ENCODE results near the gene C12orf60.

Gene C12orf60

DNA sequence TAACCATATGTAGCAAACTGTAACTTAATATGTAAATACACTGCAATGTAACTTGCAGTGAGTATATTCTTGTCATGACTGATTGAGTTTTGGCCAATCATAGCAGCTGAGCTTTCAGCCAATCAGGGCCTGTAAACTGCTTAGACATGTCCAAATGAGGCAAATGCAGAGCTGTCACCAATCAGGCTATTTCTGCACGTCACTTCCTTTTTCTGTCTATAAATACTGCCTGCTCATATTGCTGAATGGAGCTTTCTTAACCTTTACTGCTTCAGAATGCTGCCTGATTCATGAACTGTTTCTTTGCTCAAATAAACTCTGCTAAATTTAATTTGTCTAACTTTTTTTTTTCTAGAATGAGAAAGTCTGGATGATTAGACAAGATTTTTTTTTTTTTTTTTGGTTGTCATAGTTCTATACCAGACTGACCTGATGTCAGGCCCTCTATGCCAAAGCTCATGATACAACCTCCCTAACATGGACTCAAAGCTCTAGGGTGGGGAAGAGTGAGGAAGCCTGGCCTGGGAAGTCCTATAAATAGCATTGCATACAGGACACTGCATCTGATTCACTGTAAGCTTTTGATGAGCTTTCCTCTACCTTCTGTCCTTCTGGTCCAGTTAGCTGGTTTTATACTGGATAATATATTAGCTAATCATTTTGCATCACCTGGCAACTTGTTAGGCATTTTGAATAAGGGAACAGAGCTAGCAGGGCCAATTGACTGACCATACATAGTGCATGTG is 70.1 kb downstream of the C12orf60 start:
- DNase-seq (ENCODE audit: low read depth) = no peak

All from activated gamma-delta T cell treated with anti-CD3 and anti-CD28 coated beads, Interleukin-2, amount 50 U/mL, for 16 hours (primary cell).